Keratinocyte (primary cell): ENCODE results near the gene PRXL2A. TPM values are rescaled to one million over a fixed set of nuclear protein-coding genes. Genes with fewer than 3 reads are reported as not detected.

Source experiments
- DNase-seq: peaks from one replicate; pipeline ENCODE4 v3.0.0-alpha.2; 2011; ENCODE audit warnings: low read depth, missing footprints, low spot score
- FAIRE-seq: peaks from 2 replicates; lab custom pipeline; 2011; peaks lifted over from hg19 to GRCh38; lab: Jason Lieb, UNC
- H2AFZ ChIP-seq: 2 replicates; pipeline ENCODE4 v1.6.0; 2012; ENCODE audit warnings: low read length, control low read depth, inconsistent platforms; ENCODE audit not compliant: control insufficient read depth
- H3K27ac ChIP-seq: 2 replicates; pipeline ENCODE4 v1.5.1; 2011; ENCODE audit warnings: low read length; ENCODE audit not compliant: control insufficient read depth, insufficient read depth
- H3K27me3 ChIP-seq: 3 replicates; pipeline ENCODE4 v1.6.0; 2011; ENCODE audit warnings: low read length; ENCODE audit not compliant: control insufficient read depth, insufficient read depth; ENCODE audit errors: extremely low read depth
- H3K36me3 ChIP-seq, 2 experiments: 2 replicates in 1 of 2; 3 replicates in 1 of 2; pipeline ENCODE4 v1.5.1; 2011; ENCODE audit warnings: low read length in 2 of 2, mild to moderate bottlenecking in 1 of 2; ENCODE audit not compliant: control insufficient read depth in 2 of 2, insufficient read depth in 2 of 2; ENCODE audit errors: extremely low read depth in 1 of 2
- H3K4me1 ChIP-seq: 3 replicates; pipeline ENCODE4 v1.5.1; 2011; ENCODE audit warnings: low read length; ENCODE audit not compliant: control insufficient read depth, insufficient read depth; ENCODE audit errors: extremely low read depth
- H3K4me2 ChIP-seq: 3 replicates; pipeline ENCODE4 v1.6.0; 2011; ENCODE audit warnings: low read depth, low read length; ENCODE audit not compliant: control insufficient read depth, insufficient read depth; ENCODE audit errors: extremely low read depth
- H3K4me3 ChIP-seq, 3 experiments: fragments of 200-600 bp in 1 of 3; sonication (generic) in 1 of 3; 2 replicates in 2 of 3; 3 replicates in 1 of 3; pipeline ENCODE4 v1.5.1; 2011 to 2016; ENCODE audit warnings: low read length in 3 of 3, mild to moderate bottlenecking in 3 of 3, control low read depth in 2 of 3, inconsistent platforms in 1 of 3, low read depth in 1 of 3, mixed read lengths in 1 of 3, mixed run types in 1 of 3, moderate library complexity in 1 of 3; ENCODE audit not compliant: control insufficient read depth in 2 of 3, insufficient read depth in 2 of 3; ENCODE audit errors: extremely low read depth in 1 of 3
- H3K79me2 ChIP-seq: 2 replicates; pipeline ENCODE4 v1.6.0; 2012; ENCODE audit warnings: low read length; ENCODE audit not compliant: control insufficient read depth, insufficient read depth
- H3K9ac ChIP-seq: 3 replicates; pipeline ENCODE4 v1.6.0; 2011; ENCODE audit warnings: low read length; ENCODE audit not compliant: control insufficient read depth, insufficient read depth; ENCODE audit errors: extremely low read depth
- H3K9me1 ChIP-seq: 3 replicates; pipeline ENCODE4 v1.6.0; 2011; ENCODE audit warnings: low read length; ENCODE audit not compliant: control insufficient read depth, insufficient read depth; ENCODE audit errors: extremely low read depth
- H3K9me3 ChIP-seq: 2 replicates; pipeline ENCODE4 v1.5.1; 2012; ENCODE audit warnings: low read depth, low read length; ENCODE audit not compliant: control insufficient read depth
- H4K20me1 ChIP-seq: 3 replicates; pipeline ENCODE4 v1.6.0; 2011; ENCODE audit warnings: low read length; ENCODE audit not compliant: control insufficient read depth, insufficient read depth; ENCODE audit errors: extremely low read depth
- CTCF ChIP-seq, 3 experiments: IDR thresholded peaks in 1 of 3; conservative IDR thresholded peaks in 1 of 3; optimal IDR thresholded peaks in 1 of 3; 2 replicates in 2 of 3; 3 replicates in 1 of 3; pipeline versions ENCODE3 to v1.5.1; 2011; ENCODE audit warnings: low read length in 3 of 3, mild to moderate bottlenecking in 3 of 3, moderate library complexity in 2 of 3, control low read depth in 1 of 3, inconsistent platforms in 1 of 3; ENCODE audit not compliant: insufficient read depth in 2 of 3; ENCODE audit errors: extremely low read depth in 1 of 3
- EZH2 ChIP-seq: IDR thresholded peaks from one replicate; pipeline ENCODE4 v1.6.1; 2012; ENCODE audit warnings: inconsistent platforms, mild to moderate bottlenecking, low read length, moderate library complexity
- dilution Hi-C: fragments of 300-500 bp; cut with MboI; formaldehyde crosslinking; loops from one replicate; pipeline ENCODE4 v1.7.0; 2020; ENCODE audit warnings: low sequenced_read_pairs; ENCODE audit not compliant: extremely low pct_ligation_motif_present
- polyA plus RNA-seq, 5 experiments: library from polyadenylated mRNA; depleted of rRNA in 3 of 5; stranded (reverse) in 3 of 5; stranded (forward) in 1 of 5; unstranded in 1 of 5; fragments of >200 nt; gene quantifications; 1 replicate in 1 of 5; 2 replicates in 3 of 5; 3 replicates in 1 of 5; pipeline versions ENCODE4 v1.2.1 to v1.2.3, GENCODE V29; 2011 to 2012; ENCODE audit warnings: missing spikeins in 2 of 5, low read depth in 1 of 5, low replicate concordance in 1 of 5

Gene PRXL2A
- polyA plus RNA-seq, 1 donor (not counting 4 experiments of a cell fraction or from before 2014, with no cell fraction given): 71.6 TPM

DNA sequence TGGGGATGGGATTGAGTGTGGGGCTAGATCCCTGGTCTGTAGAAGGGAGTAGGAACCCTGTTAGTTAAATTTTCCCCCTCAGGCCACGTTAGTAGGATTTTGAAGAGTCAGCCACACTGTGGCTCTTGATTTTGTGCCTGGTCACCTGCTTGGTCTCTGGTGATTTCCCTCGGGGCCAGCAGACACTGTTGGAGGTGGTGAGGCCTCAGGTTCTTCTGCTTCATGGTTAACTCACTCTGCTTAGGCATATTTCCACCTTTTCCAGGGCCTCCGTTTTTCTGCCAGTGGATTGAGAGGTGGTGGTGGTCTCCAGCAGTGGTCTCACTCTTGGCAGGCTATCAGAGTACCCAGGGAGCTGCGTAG is 49.9 kb downstream of the PRXL2A start:
- peaks cover 76% of the 10 kb centered on the region for H3K4me1 ChIP-seq

DNA sequence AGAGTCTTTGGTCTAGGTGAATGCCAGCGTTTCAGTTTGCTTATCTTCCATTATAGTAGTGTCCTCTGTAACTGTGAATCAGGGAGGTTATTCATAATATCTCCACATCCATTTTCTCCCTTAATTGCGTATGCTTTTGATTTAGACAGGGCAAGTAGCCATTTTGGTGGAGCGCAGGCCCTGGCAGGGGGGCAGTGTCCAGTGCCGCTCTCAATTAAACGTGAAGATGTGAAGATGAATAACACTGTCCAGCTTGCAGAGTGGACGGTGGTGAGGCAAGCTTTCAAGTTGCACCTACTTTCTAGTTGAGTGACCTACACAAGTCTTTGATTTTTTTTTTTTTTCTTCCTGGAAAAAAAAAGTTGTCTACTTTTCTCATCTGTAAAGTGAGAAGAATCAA is 50.3 kb downstream of the PRXL2A start:
- Histone ChIP-seq H3K4me2 (peak overlapping the region; percentile 83), H3K9ac (peak overlapping the region; percentile 72), H3K36me3 (peaks cover 3% of the 10 kb centered on the region in 2 experiments), H3K79me2 (peaks cover 93% of the 10 kb centered on the region), H3K27ac (peak overlapping the region; percentile 84), H4K20me1 (peaks cover 28% of the 10 kb centered on the region), H3K27me3 (no peaks in the 10 kb centered on the region), H3K4me1 (peaks cover 78% of the 10 kb centered on the region), H3K9me3 (no peaks in the 10 kb centered on the region), H3K4me3 (peak overlapping the region; percentile 26 to 43 (median 34)), H3K9me1 (peaks cover 6% of the 10 kb centered on the region), H2AFZ (no peak overlapping the region)
- DNase-seq (no peak), FAIRE-seq (no peak)
- TF ChIP-seq EZH2: no peak
- TF ChIP-seq CTCF (optimal IDR thresholded peaks at IDR 0.05 in 1 of 3, IDR thresholded peaks at IDR 0.05 in 1 of 3, conservative IDR thresholded peaks at IDR 0.05 in 1 of 3; ENCODE audit: extremely low read depth in 1 of 3, insufficient read depth in 2 of 3, low read length in 3 of 3): no peak
- dilution Hi-C loops: no loop called here

More for the DNA sequence above, 49.9 kb downstream of the PRXL2A start:
- no peaks in the 10 kb centered on the region for H3K27me3 ChIP-seq
- H3K9ac ChIP-seq: peak overlapping the region; percentile 72
- no peaks in the 10 kb centered on the region for H3K9me3 ChIP-seq
- peak overlapping the region; percentile 83 for H3K4me2 ChIP-seq
- dilution Hi-C loops: no loop called here
- H3K27ac ChIP-seq: peak overlapping the region; percentile 84
- FAIRE-seq: no peak
- H2AFZ ChIP-seq: no peak overlapping the region
- H3K79me2 ChIP-seq: peaks cover 89% of the 10 kb centered on the region
- DNase-seq: no peak
- TF ChIP-seq CTCF (optimal IDR thresholded peaks at IDR 0.05 in 1 of 3, IDR thresholded peaks at IDR 0.05 in 1 of 3, conservative IDR thresholded peaks at IDR 0.05 in 1 of 3; ENCODE audit: extremely low read depth in 1 of 3, insufficient read depth in 2 of 3, low read length in 3 of 3): no peak
- no peak for TF ChIP-seq EZH2
- H3K36me3 ChIP-seq: peaks cover 2 to 3% of the 10 kb centered on the region in 2 experiments
- peaks cover 6% of the 10 kb centered on the region for H3K9me1 ChIP-seq
- peaks cover 24% of the 10 kb centered on the region for H4K20me1 ChIP-seq
- H3K4me3 ChIP-seq: peak overlapping the region; percentile 12 to 47 (median 13)
